Neutrophil (primary cell): ENCODE measurements around the gene C1orf52.

ENCODE experiments used
- H3K27ac ChIP-seq: fragments of 200-600 bp; sonication (generic); 2 replicates; pipeline ENCODE4 v1.5.1; 2016; ENCODE audit warnings: mild to moderate bottlenecking, moderate library complexity
- H3K27me3 ChIP-seq: fragments of 200-600 bp; sonication (generic); 2 replicates; pipeline ENCODE4 v1.6.0; 2016; ENCODE audit warnings: mild to moderate bottlenecking
- H3K36me3 ChIP-seq: fragments of 200-600 bp; sonication (generic); 2 replicates; pipeline ENCODE4 v1.5.1; 2017
- H3K4me1 ChIP-seq, 2 experiments: fragments of 200-600 bp in 1 of 2; sonication (generic) in 1 of 2; 1 replicate in 1 of 2; 2 replicates in 1 of 2; pipeline versions ENCODE4 v1.5.1 to v1.6.1; 2013 to 2016; ENCODE audit warnings: low read depth in 1 of 2, low read length in 1 of 2, mild to moderate bottlenecking in 1 of 2, moderate library complexity in 1 of 2; ENCODE audit not compliant: control insufficient read depth in 1 of 2, insufficient read depth in 1 of 2
- H3K4me3 ChIP-seq, 2 experiments: fragments of 200-600 bp in 1 of 2; sonication (generic) in 1 of 2; 1 replicate in 1 of 2; 2 replicates in 1 of 2; pipeline ENCODE4 v1.5.1; 2013 to 2016; ENCODE audit warnings: low read depth in 1 of 2, low read length in 1 of 2, mild to moderate bottlenecking in 1 of 2, moderate library complexity in 1 of 2
- H3K9me3 ChIP-seq: fragments of 200-600 bp; sonication (generic); 2 replicates; pipeline ENCODE4 v1.5.1; 2016
- CTCF ChIP-seq: fragments of 200-600 bp; sonication (generic); IDR thresholded peaks from 2 replicates; pipeline ENCODE4 v1.5.1; 2016; ENCODE audit warnings: antibody characterized with exemption

Gene C1orf52

GRCh38 chr1:85243372-85243771 lies 16.1 kb downstream of the C1orf52 start:
- no peaks in the 10 kb centered on the region for H3K4me1 ChIP-seq
- TF ChIP-seq CTCF, result no peak
- H3K9me3 ChIP-seq, result no peaks in the 10 kb centered on the region
- no peak overlapping the region for H3K4me3 ChIP-seq
- no peak overlapping the region for H3K27ac ChIP-seq
- no peaks in the 10 kb centered on the region for H3K36me3 ChIP-seq
- no peaks in the 10 kb centered on the region for H3K27me3 ChIP-seq

GRCh38 chr1:85240643-85241042 lies 18.8 kb downstream of the C1orf52 start:
- Histone ChIP-seq H3K4me1 (no peaks in the 10 kb centered on the region), H3K9me3 (no peaks in the 10 kb centered on the region), H3K4me3 (no peak overlapping the region), H3K36me3 (no peaks in the 10 kb centered on the region), H3K27me3 (no peaks in the 10 kb centered on the region), H3K27ac (no peak overlapping the region)
- TF ChIP-seq CTCF, result no peak

- H3K36me3 ChIP-seq, result no peaks in the 10 kb centered on the region
- H3K9me3 ChIP-seq, result no peaks in the 10 kb centered on the region
- H3K4me1 ChIP-seq, result no peaks in the 10 kb centered on the region
- no peaks in the 10 kb centered on the region for H3K27me3 ChIP-seq
- no peak overlapping the region for H3K27ac ChIP-seq
- TF ChIP-seq CTCF, result no peak
- no peak overlapping the region for H3K4me3 ChIP-seq
These were observed 19.3 kb downstream of the C1orf52 start for GRCh38 chr1:85240174-85240601.

GRCh38 chr1:85237613-85238012 lies 21.8 kb downstream of the C1orf52 start:
- H3K36me3 ChIP-seq, result no peaks in the 10 kb centered on the region
- TF ChIP-seq CTCF, result no peak
- no peak overlapping the region for H3K4me3 ChIP-seq
- H3K4me1 ChIP-seq, result no peaks in the 10 kb centered on the region
- H3K27me3 ChIP-seq, result no peaks in the 10 kb centered on the region
- H3K27ac ChIP-seq, result no peak overlapping the region
- no peaks in the 10 kb centered on the region for H3K9me3 ChIP-seq

GRCh38 chr1:85230305-85230977 lies 29.0 kb downstream of the C1orf52 start:
- TF ChIP-seq CTCF, result no peak
- H3K36me3 ChIP-seq, result no peaks in the 10 kb centered on the region
- no peaks in the 10 kb centered on the region for H3K27me3 ChIP-seq
- peaks cover 0 to 3% of the 10 kb centered on the region in 2 experiments for H3K4me1 ChIP-seq
- no peak overlapping the region for H3K4me3 ChIP-seq
- no peaks in the 10 kb centered on the region for H3K9me3 ChIP-seq
- no peak overlapping the region for H3K27ac ChIP-seq
